ENCODE data around the gene HPN.
"Not testable (repeated sequence)": the region's sequence is repeated elsewhere in the genome, so short reads cannot be mapped to it uniquely, and the experiment has no call there.

DNA sequence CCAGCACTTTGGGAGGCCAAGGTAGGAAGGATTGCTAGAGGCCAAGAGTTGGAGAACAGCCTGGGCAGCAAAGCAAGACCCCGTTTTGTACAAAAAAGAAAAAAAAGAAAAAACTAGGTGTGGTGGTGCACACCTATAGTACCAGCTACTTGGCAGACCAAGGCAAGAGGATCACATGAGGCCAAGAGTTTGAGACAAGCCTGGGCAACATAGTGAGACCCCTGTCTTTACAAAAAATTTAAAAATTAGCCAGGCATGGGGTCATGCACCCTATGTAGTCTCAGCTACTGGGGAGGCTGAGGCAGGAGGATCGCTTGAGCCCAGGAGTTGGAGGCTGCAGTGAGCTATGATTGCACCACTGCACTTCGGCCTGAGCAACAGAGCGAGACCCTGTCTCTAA, 26.7 kb upstream of the HPN start:
- TF ChIP-seq, protein P1, sequence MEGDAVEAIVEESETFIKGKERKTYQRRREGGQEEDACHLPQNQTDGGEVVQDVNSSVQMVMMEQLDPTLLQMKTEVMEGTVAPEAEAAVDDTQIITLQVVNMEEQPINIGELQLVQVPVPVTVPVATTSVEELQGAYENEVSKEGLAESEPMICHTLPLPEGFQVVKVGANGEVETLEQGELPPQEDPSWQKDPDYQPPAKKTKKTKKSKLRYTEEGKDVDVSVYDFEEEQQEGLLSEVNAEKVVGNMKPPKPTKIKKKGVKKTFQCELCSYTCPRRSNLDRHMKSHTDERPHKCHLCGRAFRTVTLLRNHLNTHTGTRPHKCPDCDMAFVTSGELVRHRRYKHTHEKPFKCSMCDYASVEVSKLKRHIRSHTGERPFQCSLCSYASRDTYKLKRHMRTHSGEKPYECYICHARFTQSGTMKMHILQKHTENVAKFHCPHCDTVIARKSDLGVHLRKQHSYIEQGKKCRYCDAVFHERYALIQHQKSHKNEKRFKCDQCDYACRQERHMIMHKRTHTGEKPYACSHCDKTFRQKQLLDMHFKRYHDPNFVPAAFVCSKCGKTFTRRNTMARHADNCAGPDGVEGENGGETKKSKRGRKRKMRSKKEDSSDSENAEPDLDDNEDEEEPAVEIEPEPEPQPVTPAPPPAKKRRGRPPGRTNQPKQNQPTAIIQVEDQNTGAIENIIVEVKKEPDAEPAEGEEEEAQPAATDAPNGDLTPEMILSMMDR (IDR thresholded peaks at IDR 0.05) = not testable (repeated sequence)
- not testable (repeated sequence) for TF ChIP-seq EZH2phosphoT487, EZH2 (IDR thresholded peaks at IDR 0.05)

Measured in neural progenitor cell (in vitro differentiated cells).